Muscle of arm (tissue), 12 donors: ENCODE measurements around the gene CBY2. TPM values are rescaled to one million over a fixed set of nuclear protein-coding genes. Genes with fewer than 3 reads are reported as not detected.

Experiments
- DNase-seq: peaks from one replicate; pipeline ENCODE4 v3.0.0-alpha.2; 2013
- polyA plus RNA-seq, 12 donors: library from polyadenylated mRNA; unstranded; fragments of 120-200 nt; gene quantifications; one replicate each; pipeline ENCODE4 v1.2.1, GENCODE V29; 2013; ENCODE audit not compliant: insufficient read length in 12 of 12

CBY2 gene
- polyA plus RNA-seq, 12 donors: not detected

- no peak for DNase-seq
Measured at GRCh38 chr13:45700971-45701900, 884 bp upstream of the CBY2 start.

- DNase-seq: no peak
Measured at GRCh38 chr13:45702869-45703391, 810 bp downstream of the CBY2 start.

GRCh38 chr13:45704211-45704739 lies 2.2 kb downstream of the CBY2 start:
- no peak for DNase-seq

GRCh38 chr13:45704854-45705695 lies 3.0 kb downstream of the CBY2 start:
- no peak for DNase-seq

GRCh38 chr13:45705918-45706317 lies 3.8 kb downstream of the CBY2 start:
- DNase-seq: no peak

GRCh38 chr13:45707516-45708100 lies 5.5 kb downstream of the CBY2 start:
- DNase-seq: no peak

GRCh38 chr13:45711951-45712350 lies 9.8 kb downstream of the CBY2 start:
- no peak for DNase-seq

- no peak for DNase-seq
Measured at GRCh38 chr13:45713106-45713690, 11.1 kb downstream of the CBY2 start.

- DNase-seq: no peak
Measured at GRCh38 chr13:45713721-45714120, 11.6 kb downstream of the CBY2 start.

GRCh38 chr13:45714170-45714569 lies 12.1 kb downstream of the CBY2 start:
- no peak for DNase-seq

- DNase-seq: no peak
Measured at GRCh38 chr13:45715351-45715750, 13.2 kb downstream of the CBY2 start.

GRCh38 chr13:45717349-45717748 lies 15.2 kb downstream of the CBY2 start:
- no peak for DNase-seq

GRCh38 chr13:45718063-45718462 lies 15.9 kb downstream of the CBY2 start:
- no peak for DNase-seq

GRCh38 chr13:45718992-45719391 lies 16.9 kb downstream of the CBY2 start:
- DNase-seq: peak; percentile 8

- no peak for DNase-seq
Measured at GRCh38 chr13:45721203-45721731, 19.1 kb downstream of the CBY2 start.

- DNase-seq: no peak
Measured at GRCh38 chr13:45723798-45724197, 21.7 kb downstream of the CBY2 start.

- no peak for DNase-seq
Measured at GRCh38 chr13:45728759-45729158, 26.6 kb downstream of the CBY2 start.

- no peak for DNase-seq
Measured at GRCh38 chr13:45731455-45731854, 29.3 kb downstream of the CBY2 start.

- no peak for DNase-seq
Measured at GRCh38 chr13:45732916-45733315, 30.8 kb downstream of the CBY2 start.

GRCh38 chr13:45733361-45733760 lies 31.2 kb downstream of the CBY2 start:
- no peak for DNase-seq

GRCh38 chr13:45737571-45738017 lies 35.5 kb downstream of the CBY2 start:
- no peak for DNase-seq
